RWPE2 (cell line): ENCODE measurements around the gene CEP97.

Experiments
- ATAC-seq: fragments of 200-7000 bp; cut with Tn5 transposase; 3 replicates; pipeline ENCODE4 v1.9.1; 2021; ENCODE audit warnings: low read depth
- DNase-seq: peaks from one replicate; pipeline ENCODE4 v3.0.0-alpha.2; 2020; ENCODE audit warnings: low spot score
- H3K27ac ChIP-seq: fragments of 450-650 bp; 2 replicates; pipeline ENCODE4 v1.5.1; 2017; ENCODE audit warnings: mild to moderate bottlenecking; ENCODE audit not compliant: poor library complexity, severe bottlenecking
- H3K27me3 ChIP-seq: fragments of 250-450 bp; sonication (Bioruptor Pico); 2 replicates; pipeline ENCODE4 v1.5.1; 2021; ENCODE audit warnings: mild to moderate bottlenecking, moderate library complexity; ENCODE audit not compliant: insufficient read depth, poor library complexity, severe bottlenecking
- H3K36me3 ChIP-seq: fragments of 250-450 bp; sonication (Bioruptor Pico); 2 replicates; pipeline ENCODE4 v1.5.1; 2020; ENCODE audit warnings: low read depth, mild to moderate bottlenecking, moderate library complexity
- H3K4me1 ChIP-seq: fragments of 250-450 bp; sonication (Bioruptor Pico); 2 replicates; pipeline ENCODE4 v1.5.1; 2021; ENCODE audit warnings: mild to moderate bottlenecking, moderate library complexity; ENCODE audit not compliant: insufficient read depth, poor library complexity, severe bottlenecking
- H3K4me3 ChIP-seq: fragments of 250-450 bp; sonication (Bioruptor Pico); 2 replicates; pipeline ENCODE4 v1.5.1; 2021; ENCODE audit warnings: mild to moderate bottlenecking, moderate library complexity; ENCODE audit not compliant: severe bottlenecking
- H3K9me3 ChIP-seq: fragments of 250-450 bp; sonication (Bioruptor Pico); 2 replicates; pipeline ENCODE4 v1.5.1; 2021; ENCODE audit warnings: mild to moderate bottlenecking, moderate library complexity; ENCODE audit not compliant: severe bottlenecking
- TF ChIP-seq, protein P1 (sequence below): fragments of 450-650 bp; IDR thresholded peaks from one replicate; pipeline ENCODE4 v1.5.1; 2017; ENCODE audit warnings: mild to moderate bottlenecking, moderate library complexity; ENCODE audit not compliant: poor library complexity, severe bottlenecking

Gene CEP97

DNA sequence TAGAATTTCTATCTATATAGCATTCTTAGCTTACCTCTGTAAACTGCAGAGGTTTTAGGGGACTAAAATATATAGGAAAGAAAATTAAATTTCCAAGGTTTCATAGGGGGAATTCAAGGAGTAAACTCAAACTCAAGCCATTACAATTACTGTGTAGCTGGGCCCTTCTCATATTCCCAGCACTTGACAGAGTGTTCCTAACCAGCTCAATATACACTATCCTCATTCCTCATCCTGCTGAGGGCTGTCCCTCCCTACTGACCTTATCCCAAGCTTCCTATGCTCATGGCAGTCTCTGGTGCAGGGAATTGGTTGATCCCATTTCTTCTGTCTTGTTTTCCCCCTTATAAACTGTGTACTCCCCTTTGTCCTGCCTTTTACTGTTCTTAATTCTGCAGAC is 88.5 kb downstream of the CEP97 start:
- DNase-seq = no peak
- Histone ChIP-seq H3K36me3 (peaks cover 8% of the 10 kb centered on the region), H3K27ac (no peak overlapping the region), H3K9me3 (no peaks in the 10 kb centered on the region), H3K4me1 (peaks cover 6% of the 10 kb centered on the region), H3K4me3 (no peak overlapping the region), H3K27me3 (no peaks in the 10 kb centered on the region)
- ATAC-seq = no peak
- TF ChIP-seq, protein P1, sequence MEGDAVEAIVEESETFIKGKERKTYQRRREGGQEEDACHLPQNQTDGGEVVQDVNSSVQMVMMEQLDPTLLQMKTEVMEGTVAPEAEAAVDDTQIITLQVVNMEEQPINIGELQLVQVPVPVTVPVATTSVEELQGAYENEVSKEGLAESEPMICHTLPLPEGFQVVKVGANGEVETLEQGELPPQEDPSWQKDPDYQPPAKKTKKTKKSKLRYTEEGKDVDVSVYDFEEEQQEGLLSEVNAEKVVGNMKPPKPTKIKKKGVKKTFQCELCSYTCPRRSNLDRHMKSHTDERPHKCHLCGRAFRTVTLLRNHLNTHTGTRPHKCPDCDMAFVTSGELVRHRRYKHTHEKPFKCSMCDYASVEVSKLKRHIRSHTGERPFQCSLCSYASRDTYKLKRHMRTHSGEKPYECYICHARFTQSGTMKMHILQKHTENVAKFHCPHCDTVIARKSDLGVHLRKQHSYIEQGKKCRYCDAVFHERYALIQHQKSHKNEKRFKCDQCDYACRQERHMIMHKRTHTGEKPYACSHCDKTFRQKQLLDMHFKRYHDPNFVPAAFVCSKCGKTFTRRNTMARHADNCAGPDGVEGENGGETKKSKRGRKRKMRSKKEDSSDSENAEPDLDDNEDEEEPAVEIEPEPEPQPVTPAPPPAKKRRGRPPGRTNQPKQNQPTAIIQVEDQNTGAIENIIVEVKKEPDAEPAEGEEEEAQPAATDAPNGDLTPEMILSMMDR = no peak

DNA sequence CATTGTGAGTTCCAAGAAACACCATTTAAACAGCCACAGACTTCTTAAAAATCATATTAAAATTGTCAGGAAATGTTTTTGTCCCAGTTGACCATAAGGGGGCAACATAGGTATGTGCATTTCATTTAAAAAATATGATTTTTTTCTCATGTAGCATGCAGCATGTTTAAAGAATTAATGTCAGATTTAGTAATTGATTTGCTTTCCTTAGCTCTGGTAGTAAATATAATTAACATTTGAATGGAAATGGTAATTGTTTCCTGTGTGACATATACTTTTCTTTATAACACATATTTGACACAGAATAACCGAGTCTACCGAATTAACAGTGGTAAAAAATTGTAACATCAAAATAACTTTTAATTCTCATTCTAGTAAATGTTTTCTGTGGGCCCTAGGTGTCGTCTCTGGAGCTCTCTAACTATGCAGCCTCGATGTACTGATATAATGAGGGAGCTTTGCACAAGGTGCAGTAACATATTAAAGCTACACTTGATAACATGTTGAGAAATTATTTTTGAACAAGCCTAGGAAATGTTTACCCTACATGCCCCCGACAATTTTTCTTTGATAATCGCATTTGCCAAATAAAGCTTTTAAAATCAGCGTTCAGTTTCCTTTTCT is 89.5 kb downstream of the CEP97 start:
- Histone ChIP-seq H3K27ac (no peak overlapping the region), H3K4me1 (peaks cover 6% of the 10 kb centered on the region), H3K4me3 (no peak overlapping the region), H3K27me3 (no peaks in the 10 kb centered on the region), H3K9me3 (no peaks in the 10 kb centered on the region), H3K36me3 (peaks cover 8% of the 10 kb centered on the region)
- ATAC-seq = no peak
- DNase-seq = no peak
- TF ChIP-seq, protein P1 = peak; percentile 82

DNA sequence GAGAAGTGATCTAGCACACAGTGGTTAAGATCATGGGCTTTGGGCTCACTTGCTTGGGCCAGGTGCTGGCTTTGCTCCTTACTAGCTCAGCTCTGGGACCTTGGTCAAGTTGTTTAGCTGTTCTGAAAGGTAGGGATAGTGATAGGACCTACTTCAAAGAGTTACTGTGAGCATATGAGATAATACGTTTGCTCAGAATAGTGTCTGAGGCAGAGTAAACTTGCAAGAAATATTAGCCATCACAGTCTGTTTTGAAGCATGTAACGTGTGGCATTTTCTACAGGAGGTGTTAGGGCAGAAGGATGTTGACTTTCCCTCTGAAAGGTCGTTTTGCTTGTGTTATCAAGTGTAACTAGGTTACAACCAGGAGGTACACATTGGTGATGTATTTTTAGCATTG is 90.4 kb downstream of the CEP97 start:
- Histone ChIP-seq H3K27me3 (no peaks in the 10 kb centered on the region), H3K4me1 (peaks cover 6% of the 10 kb centered on the region), H3K27ac (no peak overlapping the region), H3K9me3 (no peaks in the 10 kb centered on the region), H3K4me3 (no peak overlapping the region), H3K36me3 (peaks cover 8% of the 10 kb centered on the region)
- TF ChIP-seq, protein P1 = no peak
- DNase-seq = no peak
- no peak for ATAC-seq

DNA sequence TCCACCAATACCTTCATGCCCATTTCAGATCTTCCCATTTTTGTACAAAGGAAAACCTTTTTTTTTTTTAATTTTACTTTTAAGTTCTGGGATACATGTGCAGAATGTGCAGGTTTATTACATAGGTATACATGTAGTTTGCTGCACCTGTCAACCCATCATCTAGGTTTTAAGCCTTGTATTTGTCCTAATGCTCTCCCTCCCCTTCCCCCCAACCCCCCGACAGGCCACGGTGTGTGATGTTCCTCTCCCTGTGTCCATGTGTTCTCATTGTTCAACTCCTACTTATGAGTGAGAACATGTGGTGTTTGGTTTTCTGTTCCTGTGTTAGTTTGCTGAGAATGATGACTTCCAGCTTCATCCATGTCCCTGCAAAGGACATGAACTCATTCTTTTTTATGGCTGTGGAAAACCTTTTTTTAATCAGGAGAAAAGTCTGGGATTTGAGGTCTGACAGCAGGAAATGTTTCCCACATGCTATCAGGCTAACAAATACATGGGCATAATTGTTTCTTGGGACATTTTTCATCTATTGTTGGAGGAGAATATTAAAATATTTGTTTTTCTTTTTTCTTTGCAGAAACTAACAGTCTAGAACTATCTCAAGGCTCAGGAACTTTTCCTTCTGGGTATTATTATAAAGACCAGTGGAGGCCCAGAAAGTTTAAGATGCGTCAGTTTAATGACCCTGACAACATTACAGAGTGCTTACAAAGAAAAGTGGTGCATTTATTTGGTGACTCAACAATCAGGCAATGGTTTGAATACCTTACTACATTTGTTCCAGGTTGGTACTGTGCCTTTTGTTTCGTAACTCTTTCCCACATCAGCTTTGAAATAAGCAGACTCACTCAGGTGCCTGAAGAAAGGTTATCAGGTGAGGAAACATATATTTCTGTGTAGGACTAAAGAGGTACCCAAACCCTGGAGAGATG is 92.1 kb downstream of the CEP97 start:
- Histone ChIP-seq H3K27ac (peak overlapping the region; percentile 27), H3K27me3 (no peaks in the 10 kb centered on the region), H3K36me3 (peaks cover 8% of the 10 kb centered on the region), H3K9me3 (no peaks in the 10 kb centered on the region), H3K4me1 (peaks cover 6% of the 10 kb centered on the region), H3K4me3 (no peak overlapping the region)
- ATAC-seq (peak; percentile 90), DNase-seq (no peak)
- TF ChIP-seq, protein P1 = no peak
